ENCODE measurements around the gene FAM184B.

Gene FAM184B

DNA sequence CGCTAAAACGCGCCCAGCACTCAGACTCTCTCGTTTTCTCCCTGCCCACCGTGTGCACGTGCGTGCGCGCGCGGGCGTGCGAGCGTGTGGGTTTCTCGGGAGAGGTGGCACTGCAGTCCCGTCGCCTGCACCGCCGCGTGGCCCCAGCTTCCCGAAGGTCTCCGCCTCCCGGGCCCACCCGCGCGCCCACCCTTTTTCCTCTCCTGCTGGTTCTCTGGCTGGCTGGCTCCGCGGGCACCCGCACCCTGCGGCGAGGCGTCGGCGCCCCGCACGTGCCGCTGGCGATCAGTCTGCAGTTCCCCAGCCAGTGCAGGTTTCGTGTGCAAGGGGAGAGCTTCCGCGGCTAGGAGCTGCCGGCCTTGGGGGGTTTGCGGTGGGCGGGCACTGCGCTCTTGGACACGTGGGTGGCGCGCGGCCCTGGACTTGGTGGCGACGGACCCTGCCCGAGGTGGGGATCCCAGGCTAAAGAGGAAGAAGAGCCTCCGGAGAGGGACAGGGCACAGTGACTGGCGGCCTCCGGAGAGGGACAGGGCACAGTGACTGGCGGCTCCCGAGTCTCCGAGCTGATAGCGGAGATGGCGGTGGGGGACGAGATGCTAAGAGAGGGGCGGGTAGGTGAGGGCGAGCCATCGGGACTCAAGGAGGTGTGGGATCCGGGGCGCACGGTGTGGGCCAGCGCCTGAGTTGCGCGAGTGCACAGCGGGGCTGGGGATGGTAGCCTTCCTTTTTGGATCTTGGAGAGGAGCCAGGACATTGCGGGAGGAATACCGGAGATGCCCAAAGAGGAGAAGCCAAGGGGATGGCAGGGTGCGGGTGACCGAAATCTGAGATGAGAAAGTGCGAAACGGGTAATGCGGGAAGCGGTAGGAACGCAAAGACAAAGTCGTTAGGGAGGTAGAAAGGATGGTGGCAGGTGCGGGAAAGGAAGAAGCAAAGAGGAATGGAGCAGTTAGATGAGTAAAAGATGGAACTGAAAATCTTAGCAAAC, at the start of gene FAM184B:
TSS of gene FAM184B (minus strand) at position 322 of the 988 bp plus-strand sequence. CDS start 322 bp downstream, outside the sequence.
- DNase-seq, result no peak

DNA sequence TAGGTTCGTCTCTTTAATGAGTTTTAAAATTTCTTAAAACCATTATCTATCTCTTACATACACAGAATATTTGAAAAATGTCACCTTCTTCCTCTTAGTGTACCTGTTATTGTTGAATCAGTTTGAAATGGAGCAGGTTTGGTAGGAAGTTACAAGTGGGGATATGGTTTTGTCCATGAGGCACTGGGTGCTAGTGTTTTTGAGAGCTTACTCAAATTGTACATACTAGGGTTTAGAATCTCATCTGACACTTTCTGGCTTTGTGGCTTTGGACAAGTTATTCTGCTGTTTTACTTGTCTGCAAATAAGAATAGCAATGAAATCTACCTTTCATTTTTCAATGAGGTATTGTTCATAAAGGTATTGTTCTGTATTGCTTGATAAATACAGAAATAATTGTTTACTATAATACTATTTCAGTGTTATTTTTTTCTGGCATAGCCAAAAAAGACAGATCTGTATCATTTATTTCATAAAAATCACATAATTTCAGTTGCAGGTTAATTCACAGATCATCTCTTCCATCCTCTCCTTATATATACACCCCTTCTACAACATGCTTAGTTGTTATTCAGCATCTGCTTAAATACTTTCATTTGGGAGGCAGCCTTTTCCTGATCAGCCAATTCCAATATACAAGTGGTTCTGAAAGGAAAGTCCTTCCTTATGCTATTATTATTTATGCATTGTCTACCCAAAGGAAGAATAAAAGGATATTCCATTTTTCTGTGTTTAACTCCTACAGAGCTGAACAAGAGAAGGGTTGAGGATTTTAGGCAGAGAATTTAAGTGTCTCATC, 42.6 kb upstream of the FAM184B start:
- no peak for DNase-seq

DNA sequence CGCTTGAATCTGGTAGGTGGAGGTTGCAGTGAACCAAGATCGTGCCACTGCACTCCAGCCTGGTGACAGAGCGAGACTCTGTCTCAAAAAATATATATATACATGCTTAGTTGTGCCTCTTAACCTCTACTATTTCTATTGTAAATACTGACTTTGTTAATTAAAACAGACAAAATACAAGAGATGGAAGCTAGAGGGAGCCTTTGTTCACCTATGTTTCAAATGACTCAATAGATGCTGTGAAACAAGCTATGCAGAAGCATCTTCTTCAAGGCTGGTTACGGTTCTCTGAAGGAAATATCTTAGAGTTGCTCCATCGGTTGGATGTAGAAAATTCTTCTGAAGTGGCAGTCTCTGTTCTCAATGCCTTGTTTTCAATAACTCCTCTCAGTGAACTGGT, 35.6 kb upstream of the FAM184B start:
- DNase-seq, result peak; percentile 6

DNA sequence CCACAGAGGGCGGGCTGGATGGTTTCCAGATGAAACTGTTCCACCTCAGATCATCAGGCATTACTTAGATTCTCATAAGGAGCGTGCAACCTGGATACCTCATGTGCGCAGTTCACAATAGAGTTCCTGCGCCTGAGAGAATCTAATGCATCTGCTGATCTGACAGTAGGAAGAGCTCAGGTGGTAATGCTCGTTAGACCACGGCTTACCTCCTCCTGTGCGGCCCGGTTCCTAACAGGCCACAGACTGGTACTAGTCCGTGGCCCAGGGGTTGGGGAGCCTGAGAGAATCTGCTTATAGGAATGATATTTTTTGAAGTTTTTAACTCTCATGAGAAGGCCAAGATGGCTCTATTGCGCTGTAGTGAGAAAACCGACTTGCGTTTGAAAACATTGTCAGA, 34.7 kb upstream of the FAM184B start:
- no peak for DNase-seq

DNA sequence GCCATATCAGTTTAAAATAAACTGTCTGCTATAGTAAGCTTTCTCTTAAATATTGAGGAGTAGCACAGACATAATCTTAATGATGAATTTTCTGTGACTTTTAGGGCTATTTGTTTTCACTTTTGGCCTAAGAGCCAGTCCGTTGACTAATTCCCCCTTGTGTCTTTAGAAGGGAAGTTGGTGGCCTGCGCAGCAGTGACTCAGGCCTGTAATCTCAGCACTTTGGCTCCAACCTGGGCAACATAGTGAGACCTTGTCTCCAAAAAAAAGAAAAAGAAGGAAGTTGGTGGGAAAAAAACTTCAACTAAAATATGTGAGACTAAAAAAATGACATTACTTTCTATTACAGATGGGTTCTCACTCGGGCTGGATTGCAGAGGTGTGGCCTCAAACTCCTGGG, 32.7 kb upstream of the FAM184B start:
- no peak for DNase-seq

DNA sequence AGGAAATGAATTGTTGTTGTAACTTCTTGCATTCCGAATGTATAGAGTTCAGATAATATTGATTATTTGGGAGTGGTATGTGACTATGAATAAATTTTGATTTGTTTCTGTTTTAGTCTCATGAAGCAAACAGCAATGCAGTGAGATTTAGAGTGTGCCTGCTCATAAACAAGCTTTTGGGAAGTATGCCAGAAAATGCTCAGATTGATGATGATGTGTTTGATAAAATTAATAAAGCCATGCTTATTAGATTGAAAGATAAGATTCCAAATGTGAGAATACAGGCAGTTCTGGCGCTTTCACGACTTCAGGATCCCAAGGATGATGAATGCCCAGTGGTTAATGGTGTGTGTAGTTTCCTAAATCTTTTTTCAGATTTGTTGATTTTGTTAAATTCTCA, 31.4 kb upstream of the FAM184B start:
- no peak for DNase-seq

DNA sequence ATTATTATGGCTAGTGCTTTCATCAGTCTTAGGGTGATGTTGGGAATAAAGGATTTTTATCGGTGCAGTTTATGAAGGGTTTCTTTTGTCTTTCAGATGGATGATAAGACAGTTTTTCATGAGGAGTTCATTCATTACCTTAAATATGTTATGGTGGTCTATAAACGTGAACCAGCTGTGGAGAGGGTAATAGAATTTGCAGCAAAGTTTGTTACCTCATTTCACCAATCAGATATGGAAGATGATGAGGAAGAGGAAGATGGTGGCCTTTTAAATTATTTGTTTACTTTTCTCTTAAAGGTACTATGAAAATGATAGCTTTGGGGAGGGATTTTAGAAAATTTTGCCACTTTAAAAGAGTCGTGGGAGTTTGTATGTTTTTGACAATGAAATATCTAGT, 30.7 kb upstream of the FAM184B start:
- no peak for DNase-seq

DNA sequence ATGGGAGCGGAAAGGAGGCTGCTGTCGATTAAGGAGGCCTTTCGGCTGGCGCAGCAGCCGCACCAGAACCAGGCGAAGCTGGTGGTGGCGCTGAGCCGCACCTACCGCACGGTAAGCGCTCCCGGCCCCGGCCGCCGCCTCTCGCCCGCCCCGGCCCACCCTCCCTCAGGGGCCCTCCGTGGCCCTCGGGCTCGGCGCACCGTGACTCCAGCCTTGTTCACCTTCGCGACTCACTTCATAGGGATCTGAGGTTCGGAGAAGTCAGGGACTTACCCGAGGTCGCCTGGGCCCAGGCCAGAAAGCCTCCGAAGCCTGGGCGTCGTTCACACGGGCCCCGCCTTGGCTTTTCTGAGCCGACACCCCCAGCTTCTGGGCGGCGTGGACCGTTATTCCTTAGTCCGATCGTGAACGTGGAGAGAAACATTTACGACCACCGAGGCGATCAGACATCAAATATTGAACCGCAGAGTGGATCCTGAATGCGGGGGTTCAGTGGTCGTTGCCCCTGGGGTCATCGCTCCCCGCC, 29.7 kb upstream of the FAM184B start:
- DNase-seq, result peak; percentile 66

DNA sequence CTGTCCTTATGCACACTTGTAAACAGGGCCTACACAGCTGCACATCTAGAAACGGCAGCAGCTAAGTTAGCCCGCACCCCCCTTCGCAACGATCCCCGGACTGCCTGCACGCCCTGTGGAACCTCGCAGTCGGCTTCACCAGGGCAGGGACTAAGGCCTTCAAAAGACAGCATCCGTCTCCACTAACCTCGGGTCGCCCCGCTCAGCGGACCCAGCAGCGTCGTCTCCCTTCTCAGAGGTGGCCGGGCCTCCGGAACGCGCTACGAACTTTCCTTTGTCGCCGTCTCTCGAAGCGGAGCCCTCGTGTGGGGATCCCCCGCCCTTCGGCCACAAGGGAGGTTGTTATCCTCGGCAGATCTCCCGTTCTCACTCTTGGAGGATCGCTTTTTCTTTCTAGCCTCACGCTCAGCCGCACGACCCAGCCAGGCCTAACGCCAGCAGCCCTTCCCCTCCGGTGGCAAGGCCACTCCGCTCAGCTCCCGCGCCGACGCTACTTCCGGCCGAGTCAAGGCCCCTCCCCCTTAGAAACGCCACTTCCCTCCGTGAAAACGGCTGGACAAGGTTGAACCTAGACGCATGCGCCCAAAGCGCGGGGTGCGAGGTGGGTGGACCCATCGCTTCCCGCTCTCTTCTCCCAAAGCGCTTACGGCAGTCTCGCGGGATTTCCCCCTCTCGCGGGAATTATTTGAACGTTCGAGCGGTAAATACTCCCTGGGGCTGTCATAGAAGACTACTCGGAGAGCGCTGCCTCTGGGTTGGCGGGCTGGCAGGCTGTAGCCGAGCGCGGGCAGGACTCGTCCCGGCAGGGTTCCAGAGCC, 29.0 kb upstream of the FAM184B start, which contains the start of the genes DCAF16 and NCAPG:
TSS of gene DCAF16 (minus strand) at position 498 of the 818 bp plus-strand sequence. CDS start 6,616 bp downstream, outside the sequence.
TSS of gene NCAPG (plus strand) at position 720 of the 818 bp plus-strand sequence. CDS start 99 bp downstream, outside the sequence.
- peak; percentile 97 for DNase-seq

DNA sequence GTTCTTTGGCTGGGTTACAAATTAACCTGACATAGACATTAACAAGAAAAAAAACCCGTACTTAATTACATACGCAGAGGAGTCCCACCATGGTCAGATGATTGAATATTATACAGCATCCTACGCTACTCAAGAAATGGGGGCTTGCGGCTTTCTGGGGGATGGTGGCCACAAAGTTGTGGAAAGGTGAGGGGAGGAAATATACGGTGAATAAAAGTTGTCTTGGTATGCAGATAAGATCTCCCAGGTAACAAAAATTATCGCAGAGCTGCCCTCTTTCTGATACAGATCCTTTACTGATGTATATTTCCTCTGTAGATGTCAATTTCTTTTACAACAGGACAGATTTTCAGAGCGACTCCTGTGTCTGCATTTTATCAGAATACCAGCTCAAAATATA, 28.2 kb upstream of the FAM184B start:
- DNase-seq, result no peak

DNA sequence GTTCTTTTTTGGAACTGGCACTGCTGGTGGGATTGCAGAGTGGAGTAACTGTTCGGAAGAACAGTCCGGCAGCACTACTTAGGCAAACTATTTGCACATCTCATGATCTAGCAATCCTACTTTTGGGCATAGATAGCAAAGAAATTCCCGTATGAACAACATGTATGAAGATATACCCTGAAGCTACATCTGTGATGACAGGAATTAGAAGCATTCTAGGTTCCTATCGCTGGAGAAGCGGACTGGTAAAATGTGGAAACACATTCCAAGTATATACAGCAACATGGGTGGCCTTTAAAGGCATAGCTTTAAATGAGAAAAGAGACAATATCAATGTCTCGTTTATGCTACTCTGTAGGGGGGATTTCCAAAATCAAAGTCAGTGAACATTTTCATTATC, 26.0 kb upstream of the FAM184B start:
- no peak for DNase-seq

DNA sequence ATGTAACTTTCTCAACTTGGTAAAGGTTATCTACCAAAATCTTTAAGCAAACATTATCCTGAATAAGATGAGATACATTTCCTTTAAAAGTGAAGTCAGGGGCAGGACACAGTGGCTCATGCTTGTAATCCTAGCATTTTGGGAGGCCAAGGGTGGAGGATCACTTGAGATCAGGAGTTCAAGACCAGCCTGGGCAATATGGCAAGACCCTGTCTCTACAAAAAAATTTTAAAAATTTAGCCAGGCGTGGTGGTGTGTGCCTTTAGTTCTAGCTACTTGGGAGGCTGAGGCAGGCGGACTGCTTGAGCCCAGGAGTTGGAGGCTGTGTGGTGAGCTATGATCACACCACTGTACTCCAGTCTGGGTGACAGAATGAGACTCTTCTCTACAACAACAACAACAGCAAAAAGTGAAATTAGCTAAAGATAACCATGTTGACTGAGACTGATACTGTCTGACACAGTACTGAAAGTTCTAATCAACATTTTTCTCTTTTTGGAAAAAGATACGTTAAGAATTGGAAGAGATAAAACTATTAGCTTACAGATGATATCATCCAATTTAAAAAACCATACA, 24.2 kb upstream of the FAM184B start:
- no peak for DNase-seq

DNA sequence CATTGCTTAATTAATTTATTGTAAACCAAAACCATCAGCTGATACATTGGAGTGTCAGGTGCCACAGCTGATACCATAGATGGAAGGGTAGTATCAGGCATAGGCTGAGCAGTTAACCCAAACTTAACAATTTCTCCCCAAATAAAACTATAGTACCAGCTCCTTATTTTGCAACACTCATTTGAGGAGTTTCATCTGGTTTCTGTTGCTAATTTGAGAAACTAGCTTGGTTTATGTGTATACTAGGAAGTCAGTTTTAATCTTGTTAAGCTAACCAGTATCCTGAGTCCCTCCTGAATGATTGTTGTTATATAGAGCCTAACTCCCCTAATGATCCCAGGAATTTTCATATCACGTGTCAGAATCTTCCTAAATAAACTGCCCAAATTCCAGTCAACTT, 16.4 kb upstream of the FAM184B start:
- DNase-seq, result no peak

DNA sequence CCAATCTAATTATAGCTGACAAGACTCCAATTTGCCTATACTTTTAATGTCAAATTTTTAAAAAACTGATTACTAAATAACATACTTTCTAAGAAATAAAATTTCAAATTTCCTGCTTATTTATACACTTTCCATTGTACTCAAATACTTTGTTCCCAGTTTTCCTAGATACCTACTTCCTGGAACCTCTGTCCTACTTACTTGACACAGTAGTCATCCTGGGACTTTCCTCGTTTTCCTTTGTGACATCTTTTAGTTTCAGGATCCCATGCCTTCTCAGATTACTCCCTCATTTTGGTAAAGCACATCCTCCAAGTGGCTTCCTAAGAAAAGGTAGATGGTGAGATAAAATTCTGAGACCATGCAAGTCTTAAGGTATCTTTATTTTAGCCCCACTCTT, 13.3 kb upstream of the FAM184B start:
- DNase-seq, result no peak

DNA sequence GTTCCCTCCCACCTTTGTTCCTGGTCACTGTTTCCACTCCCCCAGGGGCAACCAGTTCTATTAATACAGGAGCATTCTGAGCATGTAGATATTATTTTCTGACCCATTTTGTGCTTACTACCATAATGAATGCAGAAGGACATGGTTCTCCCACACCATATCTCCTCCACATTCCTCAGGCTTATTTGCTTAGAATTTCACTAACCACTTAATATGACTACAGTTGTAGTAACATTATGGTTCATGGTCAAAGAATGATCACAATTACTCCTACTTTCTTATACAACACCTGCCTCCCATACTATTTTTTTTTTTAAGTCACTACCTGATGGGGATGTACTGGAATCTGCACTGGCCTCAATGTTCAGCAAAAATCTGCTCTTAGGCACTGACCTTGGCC, 7.5 kb upstream of the FAM184B start:
- no peak for DNase-seq

DNA sequence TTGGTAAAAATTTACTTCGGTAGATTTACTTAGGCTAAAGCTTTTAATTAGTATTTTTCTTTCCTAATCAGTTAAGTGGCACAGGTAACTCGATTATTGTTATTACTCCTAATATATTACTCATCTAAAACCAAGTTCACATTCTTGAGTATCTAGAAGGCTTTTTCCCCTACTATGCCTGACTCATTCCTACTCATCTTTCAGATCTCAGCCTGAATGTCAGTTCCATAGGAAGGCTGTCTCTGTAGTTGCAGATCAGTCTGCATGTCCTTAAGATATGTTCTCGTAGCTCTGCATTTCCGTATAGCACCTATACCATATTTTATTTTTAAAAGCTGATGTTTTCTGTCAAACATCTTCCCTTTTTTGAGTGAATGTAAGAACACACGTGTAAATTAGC, 5.9 kb upstream of the FAM184B start:
- DNase-seq, result no peak

DNA sequence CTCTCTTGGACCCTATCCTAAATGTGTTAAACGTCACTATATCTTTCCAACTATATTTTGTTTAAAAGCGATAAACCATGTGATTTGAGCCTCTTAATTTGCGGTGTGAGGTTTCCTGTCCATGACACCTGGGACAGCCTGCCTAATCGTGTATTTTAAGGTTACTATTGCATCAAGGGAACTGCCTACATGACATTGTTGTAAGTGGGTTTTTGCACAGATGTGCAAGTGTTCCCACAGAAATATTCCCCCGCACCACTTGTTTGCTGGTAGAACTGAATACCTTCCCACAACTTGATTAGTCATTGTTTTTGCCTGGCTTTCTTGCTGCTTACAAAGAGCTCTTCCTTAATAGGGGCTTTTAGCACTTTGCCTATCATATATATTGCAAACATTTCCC, 5.1 kb upstream of the FAM184B start:
- no peak for DNase-seq

DNA sequence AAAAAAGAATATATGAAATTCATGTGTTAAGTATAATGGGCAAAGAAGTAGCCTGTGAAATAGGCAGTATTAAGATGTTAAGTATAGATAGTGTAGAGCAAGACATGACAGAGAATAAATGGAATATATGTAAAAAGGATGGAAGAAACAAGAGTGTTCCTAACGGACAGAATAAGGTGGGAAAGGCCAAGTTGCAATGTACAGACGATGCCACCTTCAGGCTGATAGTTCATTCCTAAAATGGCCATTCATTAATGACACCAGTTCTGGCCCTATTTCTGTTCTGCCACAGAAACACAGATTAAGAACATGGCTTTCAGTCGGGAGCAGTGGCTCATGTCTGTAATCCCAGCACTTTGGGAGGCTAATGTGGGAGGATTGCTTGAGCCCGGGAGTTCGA, 4.4 kb upstream of the FAM184B start:
- DNase-seq, result no peak

DNA sequence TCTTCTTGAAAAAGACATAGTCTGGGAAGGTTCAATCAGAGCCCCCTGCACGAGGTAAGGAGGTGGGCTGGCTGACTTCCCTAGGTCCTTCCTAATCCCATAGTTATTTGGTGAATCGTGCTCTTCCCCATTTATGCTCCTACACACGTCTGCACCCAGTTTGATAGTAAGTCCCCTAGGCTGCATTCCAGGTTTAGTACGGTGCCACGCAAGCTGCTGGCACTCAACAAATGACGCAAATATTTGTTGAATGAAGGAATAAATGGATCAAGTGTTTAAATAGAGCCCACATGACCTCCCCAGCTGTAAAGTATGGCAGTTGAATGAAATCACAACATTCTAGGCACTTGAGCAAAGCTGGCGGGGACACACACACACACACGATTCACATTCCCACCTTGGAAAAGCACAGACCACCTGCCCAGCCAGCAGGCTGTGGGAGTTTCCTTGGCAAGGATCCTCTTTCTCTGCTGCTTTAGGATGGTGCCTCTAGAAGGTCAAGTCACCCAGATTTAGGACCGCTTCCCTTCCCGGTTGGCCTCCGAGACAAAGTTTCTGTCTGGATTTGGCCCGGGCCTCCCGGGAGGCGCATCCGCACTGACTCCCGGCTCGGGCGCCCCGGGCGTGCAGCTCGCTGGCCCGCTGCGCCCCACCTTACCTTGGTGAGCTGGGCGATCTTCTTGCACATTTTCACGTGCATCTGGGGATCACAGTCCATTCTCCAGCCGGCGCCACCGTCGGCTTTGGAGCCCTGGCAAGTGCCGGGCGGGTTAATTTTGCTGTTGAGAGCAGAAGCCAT, 721 bp downstream of the FAM184B start:
- DNase-seq, result no peak

DNA sequence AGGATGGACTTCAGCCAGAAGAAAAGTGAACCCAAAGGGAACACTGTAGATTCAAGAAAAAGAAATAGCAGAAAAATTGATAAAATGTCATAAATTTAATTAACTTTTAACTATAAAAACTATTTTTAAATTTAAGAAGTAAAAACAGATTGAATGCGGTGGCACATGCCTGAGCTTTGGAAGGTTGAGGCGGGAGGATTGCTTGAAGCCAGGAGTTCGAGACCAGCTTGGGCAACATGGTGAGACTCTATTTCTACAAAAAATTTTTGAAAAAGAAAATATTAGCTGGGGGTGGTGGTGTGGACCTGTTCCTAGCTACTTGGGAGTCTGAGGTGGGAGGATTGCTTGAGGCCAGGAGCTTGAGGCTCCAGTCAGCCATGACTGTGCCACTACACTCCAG, 3.0 kb downstream of the FAM184B start:
- no peak for DNase-seq

DNA sequence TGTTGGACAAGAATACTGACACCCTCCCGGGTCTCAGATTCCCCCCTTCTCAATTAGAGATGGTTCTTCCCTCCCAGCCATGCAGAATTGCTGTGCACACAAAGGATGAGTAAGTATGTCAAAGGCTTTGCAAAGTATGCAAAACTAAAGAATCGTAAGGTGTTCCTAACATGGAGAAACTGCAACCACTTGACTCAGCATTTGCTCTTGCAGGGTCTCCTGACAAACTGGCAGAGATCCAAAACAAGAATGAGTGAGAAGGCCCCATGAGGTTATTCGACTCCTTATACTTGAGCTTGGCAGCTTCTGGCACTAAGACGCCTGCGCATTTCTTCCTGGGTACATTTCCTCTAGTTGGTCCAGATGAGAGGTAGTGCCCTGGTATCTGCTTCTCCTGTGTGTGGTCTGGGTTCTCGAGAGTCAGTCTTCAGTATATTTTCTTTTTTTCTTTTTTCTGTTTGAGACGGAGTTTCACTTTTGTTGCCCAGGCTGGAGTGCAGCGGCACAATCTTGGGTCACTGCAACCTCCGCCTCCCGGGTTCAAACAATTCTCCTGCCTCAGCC, 8.2 kb downstream of the FAM184B start:
- no peak for DNase-seq

Measured in NCI-H526 treated with DMSO at 0.1 percent for 48 hours (cell line).